B cell (primary cell): Measurements from ENCODE around the gene KRT84. TPM values are rescaled to one million over a fixed set of nuclear protein-coding genes. Genes with fewer than 3 reads are reported as not detected.

ENCODE experiments used
- ATAC-seq: fragments of 200-7000 bp; cut with Tn5 transposase; one replicate; pipeline ENCODE4 v1.10.0; 2021; ENCODE audit warnings: low read depth, mild to moderate bottlenecking, moderate number of reproducible peaks, moderate library complexity
- CTCF ChIA-PET: fragments of 350-600 bp; sonication (Branson Sonifier 250); formaldehyde crosslinking; loops from one replicate; lab custom pipeline; 2021; ENCODE audit warnings: antibody characterized with exemption, inconsistent platforms; lab: Charles Lee
- POLR2A ChIA-PET: fragments of 350-600 bp; sonication (Branson Sonifier 250); formaldehyde crosslinking; loops from one replicate; lab custom pipeline; 2021; ENCODE audit warnings: antibody characterized with exemption; lab: Charles Lee
- DNase-seq: peaks from one replicate; pipeline ENCODE4 v3.0.0; 2013
- H2AFZ ChIP-seq: 2 replicates; pipeline ENCODE4 v1.6.1; 2012; ENCODE audit warnings: mild to moderate bottlenecking, low read depth, low read length; ENCODE audit not compliant: insufficient read depth, poor library complexity, severe bottlenecking
- H3K27ac ChIP-seq, 2 donors: 1 replicate in 1 of 2; 2 replicates in 1 of 2; pipeline ENCODE4 v1.5.1; 2012 to 2013; ENCODE audit warnings: low read length in 2 of 2, mild to moderate bottlenecking in 2 of 2, moderate library complexity in 1 of 2
- H3K27me3 ChIP-seq, 4 experiments: fragments of 200-600 bp in 1 of 4; sonication (generic) in 1 of 4; replicated peaks in 1 of 4; 1 replicate in 2 of 4; 2 replicates in 2 of 4; pipeline versions ENCODE4 v1.6.1 to v1.7.0; 2013 to 2016; ENCODE audit warnings: low read length in 3 of 4, mild to moderate bottlenecking in 2 of 4, mixed read lengths in 1 of 4, moderate library complexity in 1 of 4; ENCODE audit not compliant: insufficient read depth in 4 of 4, control insufficient read depth in 3 of 4; ENCODE audit errors: control extremely low read depth in 1 of 4
- H3K36me3 ChIP-seq, 2 experiments: replicated peaks in 1 of 2; 1 replicate in 1 of 2; 2 replicates in 1 of 2; pipeline versions ENCODE4 v1.6.1 to v1.7.1; 2013; ENCODE audit warnings: low read length in 1 of 2; ENCODE audit not compliant: insufficient read depth in 2 of 2, control insufficient read depth in 1 of 2; ENCODE audit errors: control extremely low read depth in 1 of 2, extremely low read depth in 1 of 2
- H3K4me1 ChIP-seq, 2 donors: fragments of 200-600 bp in 1 of 2; sonication (generic) in 1 of 2; 1 replicate in 1 of 2; 2 replicates in 1 of 2; pipeline versions ENCODE4 v1.5.1 to v1.6.1; 2013 to 2017; ENCODE audit warnings: low read length in 2 of 2; ENCODE audit not compliant: control insufficient read depth in 2 of 2, insufficient read depth in 2 of 2
- H3K4me2 ChIP-seq: replicated peaks from 2 replicates; pipeline ENCODE3; 2012; ENCODE audit warnings: mild to moderate bottlenecking, low read depth, low read length; ENCODE audit not compliant: poor library complexity, severe bottlenecking
- H3K4me3 ChIP-seq, 5 experiments: fragments of 200-600 bp in 1 of 5; sonication (generic) in 1 of 5; 1 replicate in 3 of 5; 2 replicates in 2 of 5; pipeline versions ENCODE4 v1.5.1 to v1.7.0; 2011 to 2016; ENCODE audit warnings: low read length in 4 of 5, mild to moderate bottlenecking in 4 of 5, low read depth in 2 of 5, control low read depth in 1 of 5, moderate library complexity in 1 of 5; ENCODE audit not compliant: insufficient read depth in 1 of 5; ENCODE audit errors: control extremely low read depth in 1 of 5, extremely low read depth in 1 of 5
- H3K79me2 ChIP-seq: fragments of 200-600 bp; sonication (generic); one replicate; pipeline ENCODE4 v1.6.0; 2016; ENCODE audit warnings: low read length; ENCODE audit not compliant: control insufficient read depth, insufficient read depth
- H3K9ac ChIP-seq: fragments of 200-600 bp; sonication (generic); 2 replicates; pipeline ENCODE4 v1.6.1; 2017; ENCODE audit warnings: mild to moderate bottlenecking, low read length, moderate library complexity
- H3K9me3 ChIP-seq, 3 donors: one replicate each; pipeline versions ENCODE4 v1.6.1 to v1.7.1; 2013; ENCODE audit warnings: low read length in 2 of 3; ENCODE audit not compliant: control insufficient read depth in 2 of 3, insufficient read depth in 1 of 3; ENCODE audit errors: control extremely low read depth in 1 of 3
- H4K20me1 ChIP-seq: 2 replicates; pipeline ENCODE4 v1.6.0; 2012; ENCODE audit warnings: mild to moderate bottlenecking, low read length; ENCODE audit not compliant: insufficient read depth, control insufficient read depth, poor library complexity, severe bottlenecking
- H3K27ac Mint-ChIP-seq: one replicate; pipeline ENCODE4 v1.8.0; 2021; ENCODE audit warnings: mixed read lengths
- H3K27me3 Mint-ChIP-seq: one replicate; pipeline ENCODE4 v1.8.0; 2021; ENCODE audit warnings: mixed read lengths
- H3K4me1 Mint-ChIP-seq: one replicate; pipeline ENCODE4 v1.8.0; 2021; ENCODE audit warnings: mixed read lengths
- H3K4me3 Mint-ChIP-seq: one replicate; pipeline ENCODE4 v1.8.0; 2021; ENCODE audit warnings: mixed read lengths
- H3K9me3 Mint-ChIP-seq: one replicate; pipeline ENCODE4 v1.8.0; 2022; ENCODE audit warnings: mixed read lengths; ENCODE audit not compliant: insufficient read depth
- EZH2 ChIP-seq: IDR thresholded peaks from 2 replicates; pipeline ENCODE4 v1.6.1; 2012; ENCODE audit warnings: borderline replicate concordance, low read depth, mild to moderate bottlenecking, moderate library complexity, low read length; ENCODE audit not compliant: insufficient read depth, poor library complexity, severe bottlenecking
- WGBS: methylation state at CpG from one replicate; pipeline ENCODE4 v1.1.5; 2013; ENCODE audit warnings: missing lambda C conversion rate; ENCODE audit not compliant: insufficient coverage; 5-methylcytosine and 5-hydroxymethylcytosine counted together
- intact Hi-C: fragments of 100-400 bp; cut with micrococcal nuclease; formaldehyde crosslinking; loops from one replicate; pipeline ENCODE4 v1.10.0; 2022
- polyA plus RNA-seq: library from polyadenylated mRNA; depleted of rRNA; stranded (reverse); fragments of >200 nt; gene quantifications from 2 replicates; pipeline ENCODE4 v1.2.3, GENCODE V29; 2012
- total RNA-seq, 2 donors: library from RNA; stranded (reverse); fragments of 120-200 nt in 1 of 2; gene quantifications; 1 replicate in 1 of 2; 2 replicates in 1 of 2; pipeline versions ENCODE4 v1.2.3 to v1.2.4, GENCODE V29; 2013 to 2022
- TF ChIP-seq, protein P1 (sequence below): fragments of 200-600 bp; IDR thresholded peaks from one replicate; pipeline ENCODE4 v1.8.0; 2022; ENCODE audit warnings: antibody characterized with exemption, mild to moderate bottlenecking

KRT84 gene
- total and polyA plus RNA-seq, 2 donors (not counting 1 experiment from before 2014, with no cell fraction given), result not detected

GRCh38 chr12:52415870-52416750, 30.7 kb upstream of the KRT84 start:
- no peaks in the 10 kb centered on the region for H3K36me3 ChIP-seq
- intact Hi-C loops, result no loop called here
- H3K27me3 ChIP-seq, result no peaks in the 10 kb centered on the region
- no peak overlapping the region for H2AFZ ChIP-seq
- H3K9me3 ChIP-seq, result no peaks in the 10 kb centered on the region
- H3K4me1 ChIP-seq, result no peaks in the 10 kb centered on the region
- no peaks in the 10 kb centered on the region for H4K20me1 ChIP-seq
- H3K27ac ChIP-seq, result no peak overlapping the region
- H3K9ac ChIP-seq, result no peak overlapping the region
- DNase-seq (no peak), ATAC-seq (no peak)
- ChIA-PET POLR2A (no interaction called here), CTCF (no interaction called here)
- WGBS, result 81% methylated on average over 8 of the region's 10 CpGs
- H3K4me2 ChIP-seq, result no peak overlapping the region
- TF ChIP-seq EZH2, result no peak
- TF ChIP-seq, protein P1, sequence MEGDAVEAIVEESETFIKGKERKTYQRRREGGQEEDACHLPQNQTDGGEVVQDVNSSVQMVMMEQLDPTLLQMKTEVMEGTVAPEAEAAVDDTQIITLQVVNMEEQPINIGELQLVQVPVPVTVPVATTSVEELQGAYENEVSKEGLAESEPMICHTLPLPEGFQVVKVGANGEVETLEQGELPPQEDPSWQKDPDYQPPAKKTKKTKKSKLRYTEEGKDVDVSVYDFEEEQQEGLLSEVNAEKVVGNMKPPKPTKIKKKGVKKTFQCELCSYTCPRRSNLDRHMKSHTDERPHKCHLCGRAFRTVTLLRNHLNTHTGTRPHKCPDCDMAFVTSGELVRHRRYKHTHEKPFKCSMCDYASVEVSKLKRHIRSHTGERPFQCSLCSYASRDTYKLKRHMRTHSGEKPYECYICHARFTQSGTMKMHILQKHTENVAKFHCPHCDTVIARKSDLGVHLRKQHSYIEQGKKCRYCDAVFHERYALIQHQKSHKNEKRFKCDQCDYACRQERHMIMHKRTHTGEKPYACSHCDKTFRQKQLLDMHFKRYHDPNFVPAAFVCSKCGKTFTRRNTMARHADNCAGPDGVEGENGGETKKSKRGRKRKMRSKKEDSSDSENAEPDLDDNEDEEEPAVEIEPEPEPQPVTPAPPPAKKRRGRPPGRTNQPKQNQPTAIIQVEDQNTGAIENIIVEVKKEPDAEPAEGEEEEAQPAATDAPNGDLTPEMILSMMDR, result no peak
- Mint-ChIP-seq H3K4me3 (no peak overlapping the region), H3K27ac (no peak overlapping the region), H3K27me3 (peaks cover 46% of the 10 kb centered on the region), H3K4me1 (no peaks in the 10 kb centered on the region), H3K9me3 (no peaks in the 10 kb centered on the region)
- no peak overlapping the region for H3K4me3 ChIP-seq
- H3K79me2 ChIP-seq, result no peaks in the 10 kb centered on the region

- ATAC-seq, result no peak
- CTCF ChIA-PET, result no interaction called here
Measured at GRCh38 chr12:52414936-52415335, 29.5 kb upstream of the KRT84 start.

More at GRCh38 chr12:52414936-52415335, 29.5 kb upstream of the KRT84 start:
- H3K4me3 ChIP-seq, result no peak overlapping the region
- Mint-ChIP-seq H3K4me1 (no peaks in the 10 kb centered on the region), H3K27ac (no peak overlapping the region), H3K9me3 (no peaks in the 10 kb centered on the region), H3K27me3 (peaks cover 41% of the 10 kb centered on the region), H3K4me3 (no peak overlapping the region)
- no peaks in the 10 kb centered on the region for H4K20me1 ChIP-seq
- DNase-seq, result no peak
- WGBS, result 85% methylated on average over 4 of the region's 5 CpGs
- H3K79me2 ChIP-seq, result no peaks in the 10 kb centered on the region
- no peak for TF ChIP-seq EZH2
- TF ChIP-seq, protein P1, result no peak
- no peak overlapping the region for H3K27ac ChIP-seq
- POLR2A ChIA-PET, result no interaction called here
- H3K4me2 ChIP-seq, result no peak overlapping the region
- H3K9me3 ChIP-seq, result no peaks in the 10 kb centered on the region
- no peaks in the 10 kb centered on the region for H3K4me1 ChIP-seq
- no peak overlapping the region for H2AFZ ChIP-seq
- no peaks in the 10 kb centered on the region for H3K36me3 ChIP-seq
- no peak overlapping the region for H3K9ac ChIP-seq
- no peaks in the 10 kb centered on the region for H3K27me3 ChIP-seq
- intact Hi-C loops, result no loop called here
